ENCODE data around the gene OSBPL3. TPM values are rescaled to one million over a fixed set of nuclear protein-coding genes. Genes with fewer than 3 reads are reported as not detected.

The OSBPL3 gene
- total RNA-seq, 1 experiment from 2014 or later = 16.0 TPM

GRCh38 chr7:24793982-24794648, 185.9 kb downstream of the OSBPL3 start (continued):
- TF ChIP-seq FOXP4 (CRISPR knock-in tag; IDR thresholded peaks at IDR 0.05) (no peak), ZNF396 (CRISPR knock-in tag; IDR thresholded peaks at IDR 0.05; ENCODE audit: borderline replicate concordance) (no peak)

GRCh38 chr7:24788961-24789576, 190.9 kb downstream of the OSBPL3 start:
- Mint-ChIP-seq H3K27me3 (ENCODE audit: low read depth) (peaks cover 2% of the 10 kb centered on the region; the same call in 1 of the 2 replicates), H3K27ac (no peak overlapping the region), H3K4me3 (no peak overlapping the region), H3K9me3 (peaks cover 38% of the 10 kb centered on the region), H3K36me3 (peaks cover 26% of the 10 kb centered on the region), H3K4me1 (peaks cover 2% of the 10 kb centered on the region)
- ChIA-PET CTCF (interaction anchor here (1.2 kb wide), 1 partner anchor 33 kb away, joined by 3 read pairs; no protein-coding TSS in a partner anchor), POLR2A (no interaction called here)
- ATAC-seq (no peak), DNase-seq (ENCODE audit: low spot score) (no peak)
- no peak for TF ChIP-seq ATF1 (CRISPR knock-in tag; IDR thresholded peaks at IDR 0.05)
- no peak for TF ChIP-seq AFF4 (CRISPR knock-in tag; IDR thresholded peaks at IDR 0.05; ENCODE audit: borderline replicate concordance)

GRCh38 chr7:24788075-24788474, 191.9 kb downstream of the OSBPL3 start:
- ATAC-seq (no peak), DNase-seq (ENCODE audit: low spot score) (no peak)
- ChIA-PET CTCF (interaction anchor here (1.2 to 2.0 kb wide), 2 partner anchors 10 to 32 kb away, joined by 3 to 7 read pairs; no protein-coding TSS in a partner anchor), POLR2A (no interaction called here)
- Mint-ChIP-seq H3K9me3 (peaks cover 48% of the 10 kb centered on the region), H3K4me3 (no peak overlapping the region), H3K27ac (no peak overlapping the region), H3K4me1 (no peaks in the 10 kb centered on the region), H3K27me3 (ENCODE audit: low read depth) (peaks cover 5% of the 10 kb centered on the region), H3K36me3 (peaks cover 35% of the 10 kb centered on the region)
- TF ChIP-seq RORB (CRISPR knock-in tag; IDR thresholded peaks at IDR 0.05) (no peak), CTCF (IDR thresholded peaks at IDR 0.05) (peak; percentile 47; the same call in 1 of the 2 replicates)

GRCh38 chr7:24786941-24787340, 193.0 kb downstream of the OSBPL3 start:
- Mint-ChIP-seq H3K27ac (no peak overlapping the region), H3K27me3 (ENCODE audit: low read depth) (peaks cover 5% of the 10 kb centered on the region), H3K4me3 (no peak overlapping the region), H3K4me1 (no peaks in the 10 kb centered on the region), H3K36me3 (peaks cover 40% of the 10 kb centered on the region), H3K9me3 (peaks cover 53% of the 10 kb centered on the region)
- ChIA-PET POLR2A (no interaction called here), CTCF (interaction anchor here (0.6 to 2.0 kb wide), 2 partner anchors 9 to 309 kb away, joined by 3 to 7 read pairs; no protein-coding TSS in a partner anchor)
- ATAC-seq (no peak), DNase-seq (ENCODE audit: low spot score) (no peak)
- no peak for TF ChIP-seq AFF4 (CRISPR knock-in tag; IDR thresholded peaks at IDR 0.05; ENCODE audit: borderline replicate concordance)
- no peak for TF ChIP-seq ZNF416 (CRISPR knock-in tag; IDR thresholded peaks at IDR 0.05)
